Measurements from ENCODE around the gene RUBCNL. TPM values are rescaled to one million over a fixed set of nuclear protein-coding genes. Genes with fewer than 3 reads are reported as not detected.

RUBCNL gene
- total and polyA plus RNA-seq, 2 of the 4 experiments (the other 2 are of a cell fraction): 0.03 TPM; not detected in 1

- Histone ChIP-seq H3K36me3 (ENCODE audit: control insufficient read depth, insufficient read depth, low read length) (no peaks in the 10 kb centered on the region), H2BK15ac (ENCODE audit: low read depth, low read length) (no peak overlapping the region), H3K9me3 (ENCODE audit: control insufficient read depth, insufficient read depth, low read length) (no peaks in the 10 kb centered on the region), H2BK120ac (ENCODE audit: low read depth, low read length) (no peak overlapping the region), H3K4me1 (ENCODE audit: control insufficient read depth, insufficient read depth, low read length) (no peaks in the 10 kb centered on the region), H3K9ac (ENCODE audit: low read depth, low read length) (no peak overlapping the region), H3K79me1 (ENCODE audit: low read depth in 1 of 2, low read length in 2 of 2) (no peaks in the 10 kb centered on the region), H2AK9ac (replicated peaks; ENCODE audit: low read depth, low read length, poor library complexity) (no peak overlapping the region), H4K91ac (ENCODE audit: insufficient read depth, low read depth, low read length) (no peak overlapping the region), H4K8ac (ENCODE audit: low read depth in 2 of 2, low read length in 2 of 2) (no peak overlapping the region), H2AFZ (replicated peaks; ENCODE audit: low read length, poor library complexity) (no peak overlapping the region), H3K14ac (replicated peaks; ENCODE audit: low read depth, low read length) (no peak overlapping the region), H3K9me1 (ENCODE audit: insufficient read depth, low read length) (no peaks in the 10 kb centered on the region; the same call in 1 of the 2 replicates), H2BK5ac (ENCODE audit: low read depth, low read length, poor library complexity, severe bottlenecking) (no peak overlapping the region), H3K4me2 (ENCODE audit: low read depth, low read length) (no peak overlapping the region), H3K4ac (ENCODE audit: low read depth, low read length) (no peak overlapping the region), H3K27ac (ENCODE audit: insufficient read depth, low read length) (no peak overlapping the region), H3K4me3 (ENCODE audit: insufficient read depth, low read depth, low read length) (no peak overlapping the region), H4K5ac (ENCODE audit: low read depth, low read length) (no peak overlapping the region), H2AK5ac (ENCODE audit: low read depth, low read length) (no peak overlapping the region), H3K23ac (ENCODE audit: low read depth, low read length) (no peak overlapping the region), H3K18ac (ENCODE audit: low read depth, low read length) (no peak overlapping the region), H2BK20ac (ENCODE audit: low read depth, low read length) (no peak overlapping the region), H4K20me1 (ENCODE audit: insufficient read depth, low read length) (no peaks in the 10 kb centered on the region), H3K27me3 (ENCODE audit: control insufficient read depth, insufficient read depth, low read length) (peaks cover 12% of the 10 kb centered on the region; the same call in 1 of the 2 replicates), H3K56ac (ENCODE audit: extremely low read depth, insufficient read depth, low read length) (no peak overlapping the region)
- POLR2A ChIA-PET (ENCODE audit: unreplicated experiment): no interaction called here
- in situ Hi-C loops (cut with MboI; ENCODE audit: low sequenced_read_pairs): no loop called here
- ATAC-seq (ENCODE audit: low read depth) (no peak), DNase-seq (no peak)
- BruUV-seq (replicated peaks): no TSS peak
- dilution Hi-C loops (cut with HindIII; ENCODE audit: low sequenced_read_pairs, unreplicated experiment): no loop called here
- intact Hi-C loops (cut with micrococcal nuclease): no loop called here
- CTCF ChIA-PET: no interaction called here
- no peak for TF ChIP-seq MXI1 (IDR thresholded peaks at IDR 0.05; ENCODE audit: borderline replicate concordance, low read depth, low read length)
- TF ChIP-seq, protein P1, sequence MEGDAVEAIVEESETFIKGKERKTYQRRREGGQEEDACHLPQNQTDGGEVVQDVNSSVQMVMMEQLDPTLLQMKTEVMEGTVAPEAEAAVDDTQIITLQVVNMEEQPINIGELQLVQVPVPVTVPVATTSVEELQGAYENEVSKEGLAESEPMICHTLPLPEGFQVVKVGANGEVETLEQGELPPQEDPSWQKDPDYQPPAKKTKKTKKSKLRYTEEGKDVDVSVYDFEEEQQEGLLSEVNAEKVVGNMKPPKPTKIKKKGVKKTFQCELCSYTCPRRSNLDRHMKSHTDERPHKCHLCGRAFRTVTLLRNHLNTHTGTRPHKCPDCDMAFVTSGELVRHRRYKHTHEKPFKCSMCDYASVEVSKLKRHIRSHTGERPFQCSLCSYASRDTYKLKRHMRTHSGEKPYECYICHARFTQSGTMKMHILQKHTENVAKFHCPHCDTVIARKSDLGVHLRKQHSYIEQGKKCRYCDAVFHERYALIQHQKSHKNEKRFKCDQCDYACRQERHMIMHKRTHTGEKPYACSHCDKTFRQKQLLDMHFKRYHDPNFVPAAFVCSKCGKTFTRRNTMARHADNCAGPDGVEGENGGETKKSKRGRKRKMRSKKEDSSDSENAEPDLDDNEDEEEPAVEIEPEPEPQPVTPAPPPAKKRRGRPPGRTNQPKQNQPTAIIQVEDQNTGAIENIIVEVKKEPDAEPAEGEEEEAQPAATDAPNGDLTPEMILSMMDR (conservative IDR thresholded peaks at IDR 0.05; ENCODE audit: low read depth, low read length): no peak
- no peak for TF ChIP-seq RCOR1 (IDR thresholded peaks at IDR 0.05; ENCODE audit: insufficient replicate concordance, low read length)
- TF ChIP-seq BHLHE40 (IDR thresholded peaks at IDR 0.05; ENCODE audit: low read depth, low read length): no peak
- no peak for TF ChIP-seq NFE2L2 (IDR thresholded peaks at IDR 0.05; ENCODE audit: low read depth, low read length)
- TF ChIP-seq RFX5 (IDR thresholded peaks at IDR 0.05; ENCODE audit: low read depth, low read length): no peak
- TF ChIP-seq RAD21 (IDR thresholded peaks at IDR 0.05; ENCODE audit: low read length): no peak
- no peak for TF ChIP-seq FOS (IDR thresholded peaks at IDR 0.05; ENCODE audit: low read depth, low read length)
- no peak for TF ChIP-seq MAFK (IDR thresholded peaks at IDR 0.05; ENCODE audit: low read depth, low read length)
- no peak for TF ChIP-seq CHD1 (IDR thresholded peaks at IDR 0.05; ENCODE audit: low read depth, low read length)
- no peak for TF ChIP-seq USF2 (IDR thresholded peaks at IDR 0.05; ENCODE audit: low read depth, low read length)
- no peak for TF ChIP-seq MAZ (IDR thresholded peaks at IDR 0.05; ENCODE audit: borderline replicate concordance, low read depth, low read length)
- TF ChIP-seq CEBPB (IDR thresholded peaks at IDR 0.05; ENCODE audit: low read depth, low read length): no peak
- TF ChIP-seq SMC3 (IDR thresholded peaks at IDR 0.05; ENCODE audit: low read depth, low read length): no peak
- no peak for TF ChIP-seq ELK1 (IDR thresholded peaks at IDR 0.05; ENCODE audit: borderline replicate concordance, low read depth, low read length)
- no peak for TF ChIP-seq POLR2A (IDR thresholded peaks at IDR 0.05; ENCODE audit: low read depth, low read length)
- 53% methylated on average over 6 of the region's 16 CpGs; no CpG with 5 or more reads in 1 of the 2 experiments for WGBS, 2 experiments (ENCODE audit: extremely low coverage in 2 of 2, insufficient read length in 1 of 2)
These were observed 43.6 kb downstream of the RUBCNL start for GRCh38 chr13:46343279-46343994.

All from IMR-90 (cell line).